Neural cell (in vitro differentiated cells): ENCODE measurements around the gene FAM110A. TPM values are rescaled to one million over a fixed set of nuclear protein-coding genes. Genes with fewer than 3 reads are reported as not detected.

Source experiments
- H2AFZ ChIP-seq: fragments of 200-600, 300-800 bp; sonication (generic), shearing (Covaris generic); 2 replicates; pipeline ENCODE4 v1.6.0; 2014; ENCODE audit warnings: low read depth, mild to moderate bottlenecking, antibody characterized with exemption, low read length, moderate library complexity
- H3F3A ChIP-seq: fragments of 200-600 bp; shearing (Covaris generic); 2 replicates; pipeline ENCODE4 v1.6.1; 2016; ENCODE audit warnings: mild to moderate bottlenecking, moderate library complexity, mixed read lengths, antibody characterized with exemption, low read length; ENCODE audit not compliant: insufficient read depth, poor library complexity, severe bottlenecking
- H3K27ac ChIP-seq: fragments of 200-600, 300-800 bp; sonication (generic), shearing (Covaris generic); 2 replicates; pipeline ENCODE4 v1.5.1; 2014; ENCODE audit warnings: mild to moderate bottlenecking, low read length, moderate library complexity
- H3K27me3 ChIP-seq: fragments of 300-800, 200-600 bp; sonication (generic), shearing (Covaris generic); 2 replicates; pipeline ENCODE4 v1.6.0; 2014; ENCODE audit warnings: mild to moderate bottlenecking, low read depth, low read length, moderate library complexity; ENCODE audit not compliant: insufficient read depth
- H3K36me3 ChIP-seq: fragments of 300-800, 200-600 bp; sonication (generic), shearing (Covaris generic); 2 replicates; pipeline ENCODE4 v1.5.1; 2014; ENCODE audit warnings: mild to moderate bottlenecking, antibody characterized with exemption, low read length, moderate library complexity; ENCODE audit not compliant: insufficient read depth
- H3K4me2 ChIP-seq: fragments of 300-800, 200-600 bp; sonication (generic), shearing (Covaris generic); 2 replicates; pipeline ENCODE4 v1.6.0; 2014; ENCODE audit warnings: mild to moderate bottlenecking, low read length
- H3K4me3 ChIP-seq: fragments of 300-800, 200-600 bp; sonication (generic), shearing (Covaris generic); 2 replicates; pipeline ENCODE4 v1.5.1; 2014; ENCODE audit warnings: mild to moderate bottlenecking, low read length, moderate library complexity
- H3K79me2 ChIP-seq: fragments of 200-600 bp; shearing (Covaris generic); replicated peaks from 2 replicates; pipeline ENCODE4 v1.6.0; 2014; ENCODE audit warnings: mild to moderate bottlenecking, low read length, moderate library complexity; ENCODE audit not compliant: insufficient read depth
- H3K9ac ChIP-seq: fragments of 300-800, 200-600 bp; sonication (generic), shearing (Covaris generic); 2 replicates; pipeline ENCODE4 v1.6.1; 2016; ENCODE audit warnings: mild to moderate bottlenecking, low read length, mixed read lengths
- H3K9me2 ChIP-seq: fragments of 200-600 bp; shearing (Covaris generic); 2 replicates; pipeline ENCODE4 v1.6.1; 2016; ENCODE audit warnings: mild to moderate bottlenecking, low read length, mixed read lengths; ENCODE audit not compliant: insufficient read depth
- H3K9me3 ChIP-seq: fragments of 200-600, 300-800 bp; sonication (generic), shearing (Covaris generic); 2 replicates; pipeline ENCODE4 v1.6.1; 2016; ENCODE audit warnings: mild to moderate bottlenecking, mixed run types, low read length, moderate library complexity, mixed read lengths
- H4K20me1 ChIP-seq: fragments of 200-600 bp; shearing (Covaris generic); 2 replicates; pipeline ENCODE4 v1.6.1; 2016; ENCODE audit warnings: mild to moderate bottlenecking, mixed run types; ENCODE audit not compliant: insufficient read depth
- CTCF ChIP-seq: fragments of 450-650 bp; IDR thresholded peaks from 2 replicates; pipeline ENCODE4 v1.5.1; 2014; ENCODE audit warnings: antibody characterized with exemption, mild to moderate bottlenecking, moderate library complexity; ENCODE audit not compliant: poor library complexity, severe bottlenecking
- EP300 ChIP-seq: fragments of 450-650 bp; conservative IDR thresholded peaks from 2 replicates; pipeline ENCODE4 v1.6.1; 2014; ENCODE audit warnings: antibody characterized with exemption, mild to moderate bottlenecking, moderate library complexity; ENCODE audit not compliant: poor library complexity, severe bottlenecking
- EZH2 ChIP-seq: fragments of 200-600, 300-800 bp; shearing (Covaris generic), sonication (generic); IDR thresholded peaks from 2 replicates; pipeline ENCODE4 v1.6.1; 2014; ENCODE audit warnings: antibody characterized with exemption, low read length, borderline replicate concordance, mild to moderate bottlenecking; ENCODE audit not compliant: insufficient read depth, poor library complexity, severe bottlenecking
- MXI1 ChIP-seq: fragments of 450-650 bp; conservative IDR thresholded peaks from 2 replicates; pipeline ENCODE4 v1.6.1; 2014; ENCODE audit warnings: antibody characterized with exemption, mild to moderate bottlenecking; ENCODE audit not compliant: poor library complexity, severe bottlenecking
- POLR2AphosphoS5 ChIP-seq: IDR thresholded peaks from 2 replicates; pipeline ENCODE4 v1.6.1; 2012
- RAD21 ChIP-seq: fragments of 450-650 bp; conservative IDR thresholded peaks from 2 replicates; pipeline ENCODE4 v1.6.1; 2014; ENCODE audit warnings: antibody characterized with exemption, mild to moderate bottlenecking, moderate library complexity
- REST ChIP-seq: IDR thresholded peaks from 2 replicates; pipeline ENCODE4 v1.6.1; 2012; ENCODE audit warnings: borderline replicate concordance
- SMC3 ChIP-seq: fragments of 450-650 bp; conservative IDR thresholded peaks from 2 replicates; pipeline ENCODE4 v1.6.1; 2014; ENCODE audit warnings: antibody characterized with exemption, mild to moderate bottlenecking, moderate library complexity; ENCODE audit not compliant: poor library complexity
- TAF1 ChIP-seq: IDR thresholded peaks from 2 replicates; pipeline ENCODE4 v1.6.1; 2012; ENCODE audit warnings: low read depth
- polyA plus RNA-seq: library from polyadenylated mRNA; depleted of rRNA; stranded (reverse); fragments of >200 nt; gene quantifications from 2 replicates; pipeline ENCODE4 v1.2.3, GENCODE V29; 2014

FAM110A gene
- polyA plus RNA-seq, 1 donor from 2014 or later = 5.8 TPM

GRCh38 chr20:846894-847278 is 13.4 kb downstream of the FAM110A start:
- H3K9me2 ChIP-seq = no peaks in the 10 kb centered on the region
- H3K4me2 ChIP-seq = no peak overlapping the region
- H3K9ac ChIP-seq = no peak overlapping the region
- H3F3A ChIP-seq = no peaks in the 10 kb centered on the region
- H3K79me2 ChIP-seq = peaks cover 7% of the 10 kb centered on the region
- no peaks in the 10 kb centered on the region for H4K20me1 ChIP-seq
- H3K36me3 ChIP-seq = no peaks in the 10 kb centered on the region
- TF ChIP-seq TAF1 = no peak
- TF ChIP-seq RAD21 = no peak
- TF ChIP-seq CTCF = no peak
- TF ChIP-seq REST = no peak
- no peak for TF ChIP-seq SMC3
- no peak for TF ChIP-seq EP300
- TF ChIP-seq MXI1 = no peak
- TF ChIP-seq EZH2 = no peak
- TF ChIP-seq POLR2AphosphoS5 = no peak
- H3K27me3 ChIP-seq = peaks cover 18% of the 10 kb centered on the region
- no peaks in the 10 kb centered on the region for H3K9me3 ChIP-seq
- H3K27ac ChIP-seq = no peak overlapping the region
- peak overlapping the region; percentile 91 for H3K4me3 ChIP-seq
- H2AFZ ChIP-seq = no peak overlapping the region

GRCh38 chr20:848193-848592 is 14.7 kb downstream of the FAM110A start:
- no peak overlapping the region for H3K4me2 ChIP-seq

More at GRCh38 chr20:848193-848592, 14.7 kb downstream of the FAM110A start:
- no peaks in the 10 kb centered on the region for H3K36me3 ChIP-seq
- H3K4me3 ChIP-seq = no peak overlapping the region
- H4K20me1 ChIP-seq = no peaks in the 10 kb centered on the region
- H3K9me3 ChIP-seq = no peaks in the 10 kb centered on the region
- TF ChIP-seq SMC3 = no peak
- TF ChIP-seq REST = no peak
- no peak for TF ChIP-seq TAF1
- no peak for TF ChIP-seq CTCF
- no peak for TF ChIP-seq EP300
- no peak for TF ChIP-seq POLR2AphosphoS5
- no peak for TF ChIP-seq RAD21
- no peak for TF ChIP-seq MXI1
- TF ChIP-seq EZH2 = no peak
- H3K79me2 ChIP-seq = peaks cover 7% of the 10 kb centered on the region
- H3K27me3 ChIP-seq = peaks cover 5% of the 10 kb centered on the region
- H3F3A ChIP-seq = no peaks in the 10 kb centered on the region
- no peaks in the 10 kb centered on the region for H3K9me2 ChIP-seq
- H3K27ac ChIP-seq = no peak overlapping the region
- H2AFZ ChIP-seq = no peak overlapping the region
- no peak overlapping the region for H3K9ac ChIP-seq
